Loucy (cell line): ENCODE data around the gene PKHD1.

Source experiments
- H2AFZ ChIP-seq: fragments of 200-600 bp; sonication (generic); 2 replicates; pipeline ENCODE4 v1.6.0; 2016; ENCODE audit warnings: antibody characterized with exemption, mild to moderate bottlenecking, low read length, moderate library complexity
- H3F3A ChIP-seq: fragments of 200-600 bp; 2 replicates; pipeline ENCODE4 v1.6.0; 2016; ENCODE audit warnings: antibody characterized with exemption, low read depth, mild to moderate bottlenecking
- H3K27me3 ChIP-seq: fragments of 200-600 bp; sonication (generic); 2 replicates; pipeline ENCODE4 v1.6.1; 2014; ENCODE audit warnings: low read length, mild to moderate bottlenecking; ENCODE audit not compliant: insufficient read depth, poor library complexity, severe bottlenecking
- H3K36me3 ChIP-seq: fragments of 200-600 bp; sonication (generic); 2 replicates; pipeline ENCODE4 v1.6.1; 2016; ENCODE audit warnings: low read length; ENCODE audit not compliant: insufficient read depth
- H3K4me1 ChIP-seq: fragments of 200-600 bp; sonication (generic); 2 replicates; pipeline ENCODE4 v1.5.1; 2014; ENCODE audit warnings: low read length, mild to moderate bottlenecking; ENCODE audit not compliant: insufficient read depth, poor library complexity, severe bottlenecking
- H3K4me2 ChIP-seq: fragments of 200-600 bp; sonication (generic); 2 replicates; pipeline ENCODE4 v1.6.0; 2014; ENCODE audit warnings: antibody characterized with exemption, low read length, low read depth, mild to moderate bottlenecking; ENCODE audit not compliant: poor library complexity, severe bottlenecking
- H3K4me3 ChIP-seq: fragments of 200-600 bp; sonication (generic); 2 replicates; pipeline ENCODE4 v1.5.1; 2014; ENCODE audit warnings: low read length, mild to moderate bottlenecking, mixed read lengths; ENCODE audit not compliant: poor library complexity, severe bottlenecking
- H3K79me2 ChIP-seq: fragments of 200-600 bp; sonication (generic); 2 replicates; pipeline ENCODE4 v1.6.1; 2014; ENCODE audit warnings: low read length; ENCODE audit not compliant: insufficient read depth
- H3K9ac ChIP-seq: fragments of 200-600 bp; sonication (generic); 2 replicates; pipeline ENCODE4 v1.6.0; 2014; ENCODE audit warnings: mild to moderate bottlenecking, low read depth, low read length, moderate library complexity; ENCODE audit not compliant: poor library complexity, severe bottlenecking
- H3K9me2 ChIP-seq: fragments of 200-600 bp; sonication (generic); replicated peaks from 2 replicates; pipeline ENCODE4 v1.6.1; 2016; ENCODE audit warnings: low read depth, low read length, mixed read lengths
- H3K9me3 ChIP-seq: fragments of 200-600 bp; sonication (generic); 2 replicates; pipeline ENCODE4 v1.6.1; 2014; ENCODE audit warnings: mild to moderate bottlenecking, antibody characterized with exemption, low read length, low read depth; ENCODE audit not compliant: insufficient read depth
- H4K20me1 ChIP-seq: fragments of 200-600 bp; sonication (generic); 2 replicates; pipeline ENCODE4 v1.6.0; 2014; ENCODE audit warnings: antibody characterized with exemption, low read length, mild to moderate bottlenecking; ENCODE audit not compliant: insufficient read depth, poor library complexity, severe bottlenecking
- CTCF ChIP-seq: fragments of 200-600 bp; sonication (generic); conservative IDR thresholded peaks from 2 replicates; pipeline ENCODE4 v1.5.1; 2014; ENCODE audit warnings: mild to moderate bottlenecking, antibody characterized with exemption, low read length
- EZH2phosphoT487 ChIP-seq: fragments of 200-600 bp; IDR thresholded peaks from 2 replicates; pipeline ENCODE4 v1.6.1; 2018; ENCODE audit warnings: antibody characterized with exemption, mild to moderate bottlenecking, moderate library complexity, borderline replicate concordance

The PKHD1 gene

DNA sequence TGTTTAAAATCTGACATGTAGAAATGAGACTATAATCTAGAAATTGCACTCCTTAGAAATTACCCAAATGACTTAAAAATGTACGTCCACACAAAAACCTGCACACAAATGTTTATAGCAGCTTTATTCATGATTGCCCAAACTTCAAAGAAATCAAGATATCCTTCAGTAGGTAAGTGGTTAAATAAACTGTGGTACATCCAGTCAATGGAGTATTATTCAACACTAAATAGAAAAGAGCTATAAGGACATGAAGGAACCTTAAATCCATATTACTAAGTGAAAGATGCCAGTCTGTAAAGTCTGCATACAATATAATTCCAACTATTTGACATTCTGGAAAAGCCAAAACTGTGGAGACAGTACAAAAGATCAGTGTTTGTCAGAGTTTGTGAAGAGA, 513.4 kb downstream of the PKHD1 start:
- Histone ChIP-seq H3F3A (no peaks in the 10 kb centered on the region), H3K27me3 (no peaks in the 10 kb centered on the region), H3K79me2 (no peaks in the 10 kb centered on the region), H3K36me3 (no peaks in the 10 kb centered on the region), H3K9me2 (no peaks in the 10 kb centered on the region), H2AFZ (no peak overlapping the region), H3K4me3 (no peak overlapping the region), H3K9me3 (no peaks in the 10 kb centered on the region), H3K9ac (no peak overlapping the region), H3K4me1 (no peaks in the 10 kb centered on the region), H3K4me2 (no peak overlapping the region), H4K20me1 (no peaks in the 10 kb centered on the region)
- TF ChIP-seq CTCF (no peak), EZH2phosphoT487 (no peak)

GRCh38 chr6:51571168-51571567, 516.2 kb downstream of the PKHD1 start:
- no peaks in the 10 kb centered on the region for H3K27me3 ChIP-seq
- no peaks in the 10 kb centered on the region for H3F3A ChIP-seq
- no peaks in the 10 kb centered on the region for H3K9me3 ChIP-seq
- H3K79me2 ChIP-seq = no peaks in the 10 kb centered on the region
- H4K20me1 ChIP-seq = no peaks in the 10 kb centered on the region
- no peaks in the 10 kb centered on the region for H3K4me1 ChIP-seq
- H3K36me3 ChIP-seq = no peaks in the 10 kb centered on the region
- no peaks in the 10 kb centered on the region for H3K9me2 ChIP-seq
- H3K4me2 ChIP-seq = no peak overlapping the region
- no peak overlapping the region for H2AFZ ChIP-seq
- no peak overlapping the region for H3K4me3 ChIP-seq
- TF ChIP-seq CTCF = no peak
- TF ChIP-seq EZH2phosphoT487 = no peak
- H3K9ac ChIP-seq = no peak overlapping the region

DNA sequence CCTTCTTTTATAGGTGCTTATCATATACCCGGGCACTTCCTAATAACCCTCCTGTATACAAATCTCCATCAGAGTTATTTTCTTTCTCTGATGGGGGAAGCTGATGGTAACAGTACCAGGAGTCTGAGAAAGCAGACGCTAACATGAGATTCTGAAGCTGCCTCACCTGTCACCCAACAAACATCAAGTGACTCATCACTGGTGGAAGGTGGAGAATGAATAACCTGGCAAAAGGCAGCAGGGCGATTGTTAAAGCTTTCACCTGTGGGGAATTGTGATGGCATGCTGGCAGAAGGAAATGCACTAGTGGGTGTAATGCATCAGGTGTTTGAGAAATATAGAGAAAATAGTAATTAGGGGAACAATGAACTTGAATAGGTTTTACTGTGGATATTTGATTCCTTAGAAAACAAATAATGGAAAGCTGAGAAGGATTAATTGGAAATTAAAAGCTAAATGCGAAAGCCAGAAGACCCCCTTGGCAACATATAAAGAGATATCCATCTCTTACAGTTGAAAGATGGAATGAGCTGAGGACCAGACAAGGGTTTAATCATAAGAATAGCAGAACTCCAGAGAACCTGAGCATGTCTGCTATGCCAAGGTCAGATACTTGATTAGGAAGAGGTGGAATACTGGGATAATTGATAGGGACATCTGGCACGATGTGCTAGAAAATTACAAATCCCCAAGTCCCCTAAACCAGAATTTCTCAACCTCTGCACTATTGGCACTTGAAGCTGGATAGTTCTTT, 517.1 kb downstream of the PKHD1 start:
- H4K20me1 ChIP-seq = no peaks in the 10 kb centered on the region

More for the DNA sequence above, 517.1 kb downstream of the PKHD1 start:
- Histone ChIP-seq H2AFZ (no peak overlapping the region), H3K4me1 (no peaks in the 10 kb centered on the region), H3K36me3 (no peaks in the 10 kb centered on the region), H3K4me2 (no peak overlapping the region), H3K27me3 (no peaks in the 10 kb centered on the region), H3K9me2 (no peaks in the 10 kb centered on the region), H3F3A (no peaks in the 10 kb centered on the region), H3K9ac (no peak overlapping the region), H3K4me3 (no peak overlapping the region), H3K9me3 (no peaks in the 10 kb centered on the region), H3K79me2 (no peaks in the 10 kb centered on the region)
- TF ChIP-seq CTCF = no peak
- no peak for TF ChIP-seq EZH2phosphoT487
